UCSD-AML1 (cell line): ENCODE measurements around the gene PHPT1.
"Not testable (repeated sequence)": the region's sequence is repeated elsewhere in the genome, so short reads cannot be mapped to it uniquely, and the experiment has no call there.

Source experiments
- DNase-seq: peaks from one replicate; lab custom pipeline; 2025; ENCODE audit not compliant: unreplicated experiment; lab: John Stamatoyannopoulos, UW

Gene PHPT1

GRCh38 chr9:136823136-136824046 is 25.8 kb upstream of the PHPT1 start:
- no peak for DNase-seq

- no peak for DNase-seq
Observed at GRCh38 chr9:136824496-136825225, 24.5 kb upstream of the PHPT1 start.

GRCh38 chr9:136825295-136826187 is 23.7 kb upstream of the PHPT1 start:
- no peak for DNase-seq

- DNase-seq = no peak
Observed at GRCh38 chr9:136826188-136826541, 23.0 kb upstream of the PHPT1 start.

- DNase-seq = no peak
Observed at GRCh38 chr9:136826703-136827582, 22.3 kb upstream of the PHPT1 start.

GRCh38 chr9:136827794-136828473 is 21.3 kb upstream of the PHPT1 start:
- no peak for DNase-seq

GRCh38 chr9:136828474-136829140 is 20.6 kb upstream of the PHPT1 start:
- no peak for DNase-seq

GRCh38 chr9:136829412-136829811 is 19.8 kb upstream of the PHPT1 start:
- DNase-seq = no peak

- DNase-seq = no peak
Observed at GRCh38 chr9:136829981-136830885, 19.0 kb upstream of the PHPT1 start.

- no peak for DNase-seq
Observed at GRCh38 chr9:136831002-136831719, 18.0 kb upstream of the PHPT1 start.

GRCh38 chr9:136831720-136832104 is 17.5 kb upstream of the PHPT1 start:
- no peak for DNase-seq

GRCh38 chr9:136832581-136832980 is 16.6 kb upstream of the PHPT1 start:
- DNase-seq = no peak

GRCh38 chr9:136833381-136834048 is 15.7 kb upstream of the PHPT1 start:
- not testable (repeated sequence) for DNase-seq

GRCh38 chr9:136835162-136835931 is 13.9 kb upstream of the PHPT1 start:
- DNase-seq = no peak

GRCh38 chr9:136835932-136836904 is 13.0 kb upstream of the PHPT1 start:
- no peak for DNase-seq
